8988T (cell line): Measurements from ENCODE around the gene NOX1.
"Not testable (repeated sequence)": the region's sequence is repeated elsewhere in the genome, so short reads cannot be mapped to it uniquely, and the experiment has no call there.

Experiments
- DNase-seq: peaks from one replicate; pipeline ENCODE4 v3.0.0; 2011

NOX1 gene

GRCh38 chrX:100819534-100819836, 54.7 kb downstream of the NOX1 start:
- DNase-seq: no peak

DNA sequence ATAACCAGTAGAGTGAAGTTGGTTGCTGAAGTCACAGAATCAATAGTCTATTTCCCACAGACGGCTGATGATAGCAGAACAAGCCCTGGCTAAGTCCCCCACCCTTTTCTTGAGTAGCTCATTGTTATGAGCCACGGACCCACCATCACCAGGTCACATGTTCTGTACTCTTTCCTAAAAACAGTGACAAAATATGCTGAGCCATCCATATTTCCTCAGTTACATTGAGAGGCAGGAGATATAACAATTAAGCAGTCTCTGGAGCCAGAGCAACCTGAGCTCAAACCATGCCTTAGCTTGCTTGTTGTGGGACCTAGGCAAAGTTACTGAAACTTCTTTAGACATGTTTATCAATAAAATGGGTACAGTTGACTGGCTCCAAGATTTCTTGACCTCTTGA, 56.8 kb downstream of the NOX1 start:
- no peak for DNase-seq

GRCh38 chrX:100812216-100813158, 61.7 kb downstream of the NOX1 start:
- no peak for DNase-seq

- DNase-seq: not testable (repeated sequence)
Observed at GRCh38 chrX:100808265-100808664, 65.9 kb downstream of the NOX1 start.

DNA sequence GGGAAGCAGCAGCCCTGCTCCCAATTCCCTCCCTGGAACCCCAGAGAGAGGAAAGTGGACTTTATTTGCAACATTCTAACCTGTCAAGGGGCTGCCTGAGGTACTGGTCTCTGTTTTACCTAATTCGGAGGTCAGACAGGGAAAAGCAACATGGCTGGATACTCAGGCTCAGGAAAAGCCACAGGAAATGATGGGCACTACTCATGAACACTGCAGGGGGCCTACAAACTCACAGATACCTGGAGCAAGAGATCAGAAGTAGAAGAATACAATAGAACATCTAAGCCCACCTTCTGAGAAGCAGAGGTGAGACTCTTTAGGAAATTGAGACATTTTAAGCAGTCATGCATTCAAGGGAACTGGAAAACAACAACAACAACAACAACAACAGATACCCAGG, 69.4 kb downstream of the NOX1 start:
- no peak for DNase-seq

GRCh38 chrX:100802843-100803242, 71.3 kb downstream of the NOX1 start:
- DNase-seq: no peak

GRCh38 chrX:100798484-100799214, 75.5 kb downstream of the NOX1 start:
- no peak for DNase-seq

GRCh38 chrX:100797359-100797758, 76.8 kb downstream of the NOX1 start:
- DNase-seq: no peak

- DNase-seq: not testable (repeated sequence)
Observed at GRCh38 chrX:100796371-100796770, 77.8 kb downstream of the NOX1 start.
